Activated CD4-positive, CD25-positive, alpha-beta regulatory T cell treated with anti-CD3 and anti-CD28 coated beads, Interleukin-2, amount 50 U/mL, for 24 hours (primary cell): ENCODE results near the gene PTPRG.

Experiments
- ATAC-seq, 2 donors: fragments of 150-1000 bp; cut with Tn5 transposase; one replicate each; pipeline ENCODE4 v1.10.0; 2021; ENCODE audit warnings: mild to moderate bottlenecking in 1 of 2, moderate library complexity in 1 of 2

PTPRG gene

DNA sequence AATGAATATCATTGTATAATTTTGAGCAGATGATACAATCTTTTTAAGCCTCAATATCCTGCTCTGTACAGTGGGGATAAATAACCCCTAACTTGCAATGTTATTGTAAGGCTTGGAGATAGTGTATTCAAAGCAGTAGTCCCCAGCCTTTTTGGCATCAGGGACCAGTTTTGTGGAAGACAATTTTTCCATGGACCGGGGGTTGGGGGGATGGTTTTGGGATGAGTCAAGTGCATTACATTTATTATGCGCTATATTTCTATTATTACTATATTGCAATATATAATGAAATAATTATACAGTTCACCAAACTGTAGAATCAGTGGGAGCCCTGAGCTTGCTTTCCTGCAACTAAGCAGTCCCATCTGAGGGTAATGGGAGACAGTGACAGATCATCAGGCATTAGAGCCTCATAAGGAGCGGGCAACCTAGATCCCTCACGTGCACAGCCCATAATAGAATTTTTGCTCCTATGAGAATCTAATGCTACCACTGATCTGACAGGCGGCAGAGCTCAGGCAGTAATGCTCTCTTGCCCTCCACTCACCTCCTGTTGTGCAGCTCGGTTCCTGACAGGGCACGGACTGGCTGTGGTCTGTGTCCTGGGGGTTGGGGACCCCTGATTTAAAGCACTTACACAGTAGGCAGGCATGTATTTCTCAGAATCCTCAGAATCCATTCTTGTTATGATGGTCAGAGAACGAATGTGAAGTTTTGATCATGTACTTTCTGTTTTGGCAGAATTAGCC lies 102.2 kb downstream of the PTPRG start:
- ATAC-seq, result no peak

DNA sequence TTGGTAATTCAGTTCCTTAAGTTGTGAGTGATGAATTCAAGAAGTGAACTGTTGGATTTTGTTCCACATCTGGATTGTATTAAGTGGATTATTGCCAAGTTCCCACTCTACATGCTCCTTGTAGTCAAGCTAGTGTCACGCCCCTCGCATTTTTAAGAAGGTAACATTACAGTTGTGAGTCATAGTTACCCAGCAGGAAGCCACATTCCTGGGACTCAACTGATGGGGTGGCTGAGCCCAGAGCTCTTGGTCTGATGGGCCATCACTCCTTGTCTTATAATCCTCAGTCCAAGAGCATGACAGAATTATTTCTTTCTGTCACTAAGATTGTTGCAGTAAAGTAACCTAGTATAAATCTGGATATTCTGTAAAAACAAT lies 102.7 kb downstream of the PTPRG start:
- ATAC-seq, result no peak

DNA sequence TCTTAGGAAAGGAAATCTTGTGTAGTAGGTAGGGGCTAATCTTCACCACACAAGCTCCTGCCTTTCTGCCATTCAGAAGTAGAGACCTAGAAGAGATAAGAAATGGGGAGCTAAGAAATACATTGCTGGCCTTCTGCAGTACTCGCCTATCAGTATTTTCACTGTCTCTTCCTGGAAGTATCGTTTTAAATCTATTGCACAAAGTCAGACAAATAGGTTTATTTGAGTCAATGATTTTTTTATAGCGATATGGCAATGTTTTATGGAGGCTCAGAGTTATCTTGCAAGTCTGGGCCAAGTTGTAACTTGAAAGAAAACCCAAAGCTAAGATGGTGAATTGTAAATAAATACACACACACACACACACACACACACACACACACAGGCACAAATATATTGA lies 103.8 kb downstream of the PTPRG start:
- ATAC-seq, result no peak

DNA sequence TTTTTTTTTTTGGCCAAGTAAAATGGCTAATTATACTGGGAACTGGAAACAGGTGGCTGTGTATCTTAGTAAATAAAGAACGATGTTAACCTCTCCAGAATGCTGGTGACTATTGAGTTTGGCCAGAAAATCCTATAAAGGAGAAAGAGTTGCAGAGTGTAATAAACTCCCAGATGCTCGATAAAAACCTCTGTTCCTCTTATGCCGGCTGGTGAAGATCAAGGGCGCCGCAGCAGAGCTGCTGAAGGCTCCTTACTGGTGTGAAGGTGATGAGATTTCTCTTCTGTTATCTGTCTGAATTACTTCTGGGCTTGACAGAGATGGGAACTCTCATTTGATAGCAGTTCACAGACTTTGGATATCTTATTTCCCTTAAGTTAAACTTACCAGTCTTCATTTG lies 104.6 kb downstream of the PTPRG start:
- no peak for ATAC-seq

DNA sequence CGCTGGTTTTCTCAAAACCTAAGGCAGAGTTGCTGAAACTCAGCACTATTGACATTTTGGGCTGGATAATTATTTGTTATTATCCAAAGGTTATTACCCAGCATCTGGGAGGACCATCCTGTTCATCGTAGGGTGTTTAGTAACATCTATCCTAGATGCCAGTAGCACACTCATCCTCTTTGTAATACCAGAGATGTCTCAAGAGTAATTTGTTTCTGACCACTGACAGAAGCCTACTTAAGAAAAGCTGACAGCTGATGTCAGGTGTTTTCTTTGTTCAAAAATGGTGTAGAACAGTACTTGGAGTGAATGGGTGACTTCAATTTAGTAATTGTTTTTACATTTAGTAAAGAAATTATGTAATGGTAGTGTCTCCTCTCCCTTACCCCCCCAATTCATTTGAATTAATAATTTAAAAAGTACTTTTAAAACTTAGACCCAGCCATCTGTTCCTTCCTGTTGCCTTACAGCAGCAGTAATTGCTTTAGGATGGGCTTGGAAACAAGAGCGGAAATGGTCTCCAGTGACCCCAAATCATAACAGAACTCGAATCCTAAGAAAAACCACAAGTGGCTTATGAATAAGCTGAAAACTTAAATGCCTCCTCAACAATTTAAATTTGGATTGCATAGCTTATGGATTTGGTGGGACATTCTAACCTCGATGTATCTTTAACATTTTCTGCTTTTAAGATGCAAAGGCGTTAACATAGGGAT lies 105.4 kb downstream of the PTPRG start:
- ATAC-seq, result no peak

DNA sequence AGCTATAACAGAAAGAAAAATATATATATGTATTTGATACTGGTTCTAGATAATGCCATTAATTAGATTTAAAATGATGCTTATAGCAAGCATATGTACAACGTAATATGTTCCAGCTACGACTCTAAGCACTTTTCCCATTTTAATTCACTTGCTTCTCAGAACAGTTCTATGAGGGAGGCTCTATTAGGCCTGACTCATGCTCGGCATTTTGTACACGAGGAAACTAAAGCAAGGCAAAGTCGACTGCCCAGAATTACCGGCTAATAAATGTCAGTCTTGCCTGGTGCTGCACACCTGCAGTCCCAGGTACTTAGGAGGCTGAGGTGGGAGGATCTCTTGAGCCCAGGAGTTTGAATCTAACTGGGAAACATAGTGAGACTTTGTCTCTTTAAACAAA lies 106.0 kb downstream of the PTPRG start:
- no peak for ATAC-seq

DNA sequence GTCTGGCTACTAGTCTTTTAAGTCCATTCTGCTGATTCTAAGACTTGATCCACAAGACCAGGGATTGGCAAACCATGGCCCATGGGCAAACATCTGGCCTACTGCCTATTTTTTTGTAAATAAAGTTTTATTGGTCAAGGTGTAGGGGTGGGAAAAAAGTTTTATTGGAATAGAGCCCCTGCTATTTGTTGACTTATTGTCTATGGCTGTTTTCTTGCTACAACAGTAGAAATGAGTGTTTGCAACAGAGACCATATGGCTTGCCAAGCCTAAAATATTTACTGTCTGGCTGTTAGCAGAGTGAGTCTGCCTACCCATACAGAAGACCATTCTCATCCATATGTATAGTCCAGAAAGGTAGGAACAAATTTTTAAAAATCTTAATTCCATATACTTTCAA lies 106.4 kb downstream of the PTPRG start:
- no peak for ATAC-seq

DNA sequence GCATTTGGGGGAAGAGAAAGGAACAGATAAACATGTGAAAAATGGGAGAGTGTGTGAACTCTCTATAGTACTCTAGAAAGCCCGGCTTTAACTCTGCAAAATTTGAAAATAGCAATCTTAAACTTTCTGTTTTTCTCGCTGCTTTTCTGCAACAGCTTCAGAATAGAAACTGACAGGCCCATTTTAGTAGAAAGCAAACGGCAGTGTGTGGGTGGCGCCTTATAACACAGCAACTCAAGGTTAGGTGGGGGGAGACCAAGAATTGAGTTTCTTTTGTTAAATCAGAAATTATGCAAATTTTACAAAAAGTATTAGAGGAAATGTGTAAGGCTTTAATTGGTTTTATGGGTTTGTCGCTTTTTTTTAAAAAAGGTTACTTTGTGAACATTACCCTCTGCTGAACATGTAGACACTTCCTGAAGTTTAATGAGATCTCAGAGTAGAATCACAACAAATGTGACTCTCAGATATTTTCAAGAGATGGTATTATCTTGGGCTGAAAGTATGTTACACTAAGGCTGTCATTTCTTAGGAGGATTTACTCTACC lies 107.0 kb downstream of the PTPRG start:
- no peak for ATAC-seq

DNA sequence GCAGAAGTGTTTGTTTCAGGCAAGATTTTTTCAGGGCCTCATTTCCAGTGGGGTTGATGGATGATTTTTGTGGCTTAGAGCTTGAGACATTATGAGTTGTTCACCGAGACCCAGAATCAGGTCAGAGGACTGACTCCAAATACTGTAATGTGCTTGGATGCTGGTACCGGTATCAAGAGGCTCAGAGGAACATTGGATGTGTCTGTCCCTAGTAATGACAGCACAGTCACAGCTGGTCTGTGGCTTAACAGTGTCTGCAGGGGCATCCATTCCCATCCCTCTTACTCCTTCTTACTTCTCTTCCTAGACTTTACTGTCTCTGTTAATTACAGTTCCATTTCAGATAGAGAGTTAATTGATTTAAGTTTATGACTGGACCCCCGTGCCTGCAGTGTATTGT lies 107.8 kb downstream of the PTPRG start:
- no peak for ATAC-seq

DNA sequence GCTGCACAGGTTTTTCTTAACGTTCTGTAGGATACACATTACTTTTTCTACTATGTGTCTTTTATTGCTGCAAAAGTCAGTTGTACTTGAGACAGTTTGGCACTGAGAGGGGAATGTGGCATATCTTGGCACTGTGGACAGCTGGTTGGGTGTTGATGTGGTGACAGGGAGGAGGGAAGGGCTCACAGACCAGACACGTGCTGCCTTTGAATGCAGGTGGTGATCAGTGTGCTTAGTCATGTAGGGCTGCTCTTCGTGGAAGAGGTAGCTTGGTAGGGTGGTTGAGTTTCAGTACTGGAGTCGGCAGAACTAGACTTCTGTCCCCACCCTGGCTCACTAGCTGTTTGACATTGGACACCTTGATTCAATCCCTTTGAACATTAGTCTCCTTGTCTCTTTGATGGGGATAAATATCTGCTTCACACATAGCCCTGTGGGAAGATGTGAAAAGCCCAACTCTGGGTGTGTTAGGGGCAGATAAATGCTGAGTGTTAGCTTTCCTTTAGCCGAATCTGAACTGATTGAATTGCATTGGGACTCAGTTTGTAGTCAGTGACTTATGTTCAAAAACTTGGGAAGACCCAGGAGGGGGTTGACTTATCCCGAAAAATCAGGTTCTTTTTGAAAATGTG lies 108.4 kb downstream of the PTPRG start:
- ATAC-seq, result no peak

DNA sequence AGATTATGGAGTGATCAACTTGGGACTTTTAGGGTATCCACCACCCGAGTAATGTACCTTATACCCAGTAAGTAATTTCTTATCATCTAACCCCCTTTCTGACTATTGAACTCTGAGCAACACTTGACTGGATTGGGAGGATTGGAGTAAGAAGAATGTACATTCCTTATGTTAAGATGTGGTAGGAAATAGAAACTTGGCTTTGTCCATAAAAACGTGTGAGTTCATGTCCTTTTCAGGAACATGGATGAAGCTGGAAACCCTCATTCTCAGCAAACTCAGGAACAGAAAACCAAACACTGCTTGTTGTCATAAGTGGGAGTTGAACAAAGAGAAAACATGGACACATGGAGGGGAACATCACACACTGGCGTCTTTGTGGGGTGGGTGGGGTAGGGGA lies 112.3 kb downstream of the PTPRG start:
- ATAC-seq, result no peak

DNA sequence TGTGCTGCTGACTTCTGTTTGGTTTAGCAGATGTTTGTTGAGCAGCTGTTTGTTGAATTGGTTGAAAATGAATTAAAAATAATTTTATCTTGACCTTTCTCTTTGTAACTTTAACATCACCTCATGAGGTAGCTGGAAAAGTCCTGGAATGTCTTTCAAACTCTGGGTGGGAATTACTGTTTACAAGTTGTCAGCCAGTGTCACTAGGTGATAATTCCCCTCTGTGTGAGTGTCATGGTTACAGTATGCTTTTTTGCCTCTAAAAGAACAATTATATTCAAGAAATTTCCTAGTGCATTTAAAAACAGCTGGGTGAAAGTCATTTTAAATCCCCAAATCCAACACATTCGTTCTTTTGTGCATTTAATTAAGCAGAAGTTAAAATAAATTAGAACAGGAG lies 113.2 kb downstream of the PTPRG start:
- ATAC-seq, result no peak

DNA sequence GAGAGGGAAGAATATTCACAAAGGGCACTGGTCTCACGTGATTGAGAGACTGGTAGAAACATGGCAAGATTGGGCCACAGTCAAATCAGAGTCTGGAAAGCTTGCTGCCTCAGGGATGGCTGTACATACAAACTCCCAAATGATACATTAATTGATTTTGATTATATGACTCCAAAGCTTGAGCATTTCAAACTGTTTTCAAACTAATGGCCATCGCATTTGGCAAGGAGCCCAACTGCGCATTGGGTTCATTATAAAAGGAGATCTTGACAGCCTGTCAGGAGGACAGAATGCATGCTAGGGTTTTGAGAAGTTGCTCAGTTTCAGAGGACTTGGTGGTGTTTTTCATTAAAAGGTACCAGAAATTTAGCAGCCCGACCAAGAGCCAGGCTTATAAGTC lies 117.7 kb downstream of the PTPRG start:
- ATAC-seq, result no peak

DNA sequence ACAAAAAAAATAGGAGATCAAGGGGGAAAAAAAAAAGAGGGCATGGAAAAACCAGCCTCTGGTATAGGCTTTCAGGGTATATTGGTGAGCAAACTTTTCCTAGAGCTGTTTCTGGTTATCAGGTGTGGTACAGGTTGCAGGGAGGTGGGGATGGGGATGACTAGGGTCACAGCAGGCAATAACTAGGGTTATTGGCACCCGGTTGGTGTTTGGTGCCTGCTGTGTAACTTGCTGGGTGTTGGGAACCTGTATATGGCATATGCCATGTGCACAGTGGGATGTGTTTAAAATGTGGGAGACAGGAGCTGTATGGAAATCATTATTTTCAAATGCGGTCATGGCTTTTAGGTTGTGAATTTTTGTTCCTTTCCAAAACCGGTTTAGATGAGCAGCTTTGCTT lies 119.2 kb downstream of the PTPRG start:
- ATAC-seq, result no peak

DNA sequence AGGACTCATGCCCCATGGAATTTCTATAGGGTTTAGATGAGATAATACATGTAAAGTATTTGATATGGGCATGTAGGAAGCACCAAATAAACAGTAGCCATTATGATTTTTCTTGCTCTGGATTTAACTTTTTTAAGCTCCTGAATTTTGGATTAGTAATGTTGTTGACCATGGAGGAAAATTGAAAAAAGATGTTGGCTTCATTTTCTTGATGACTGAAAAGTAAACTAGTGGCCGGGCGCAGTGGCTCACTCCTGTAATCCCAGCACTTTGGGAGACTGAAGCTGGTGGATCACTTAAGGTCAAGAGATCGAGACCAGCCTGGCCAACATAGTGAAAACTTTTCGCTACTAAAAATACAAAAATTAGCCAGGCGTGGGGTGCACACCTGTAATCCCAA lies 120.3 kb downstream of the PTPRG start:
- ATAC-seq, result no peak

DNA sequence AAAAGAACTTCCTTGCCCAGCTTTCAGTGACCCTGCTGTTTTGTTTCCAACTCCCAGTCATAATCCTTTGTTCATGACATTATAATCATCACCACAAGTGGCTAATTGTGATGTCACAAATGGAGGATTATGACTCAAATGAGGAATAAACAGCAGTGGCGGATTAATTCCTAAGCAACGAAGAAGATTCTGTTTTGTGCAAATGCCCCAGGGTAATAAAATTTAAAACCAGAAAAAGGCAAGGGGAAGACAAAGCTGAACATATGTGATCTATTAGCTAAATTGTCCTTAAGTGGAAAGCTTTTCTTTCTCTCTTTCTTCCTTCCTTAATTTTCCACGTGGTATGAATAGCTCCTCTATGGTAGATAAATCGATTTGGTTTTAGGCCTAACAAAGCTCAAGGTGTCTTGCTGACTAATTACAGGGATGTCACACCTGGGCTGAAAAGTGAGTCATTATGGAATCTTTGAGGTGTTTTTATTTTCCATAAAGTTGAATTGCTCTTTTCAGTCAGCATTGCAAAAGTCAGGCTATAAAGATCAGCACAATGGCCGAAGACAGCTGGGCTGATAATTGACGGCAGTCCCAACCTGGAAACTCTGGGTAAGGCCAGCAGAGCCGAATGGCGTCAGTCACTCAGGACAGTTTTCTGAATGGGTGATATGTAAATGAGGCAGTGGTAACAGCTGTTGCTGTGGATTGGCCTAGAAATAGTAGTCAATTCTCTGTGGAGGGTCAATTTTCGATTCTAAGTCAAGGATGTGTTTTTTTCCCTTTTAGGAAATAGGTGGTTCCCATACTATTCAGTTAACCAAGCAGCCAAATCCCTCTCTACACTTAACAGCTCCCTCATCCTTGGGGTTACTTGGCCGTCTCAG lies 121.5 kb downstream of the PTPRG start:
- no peak for ATAC-seq

DNA sequence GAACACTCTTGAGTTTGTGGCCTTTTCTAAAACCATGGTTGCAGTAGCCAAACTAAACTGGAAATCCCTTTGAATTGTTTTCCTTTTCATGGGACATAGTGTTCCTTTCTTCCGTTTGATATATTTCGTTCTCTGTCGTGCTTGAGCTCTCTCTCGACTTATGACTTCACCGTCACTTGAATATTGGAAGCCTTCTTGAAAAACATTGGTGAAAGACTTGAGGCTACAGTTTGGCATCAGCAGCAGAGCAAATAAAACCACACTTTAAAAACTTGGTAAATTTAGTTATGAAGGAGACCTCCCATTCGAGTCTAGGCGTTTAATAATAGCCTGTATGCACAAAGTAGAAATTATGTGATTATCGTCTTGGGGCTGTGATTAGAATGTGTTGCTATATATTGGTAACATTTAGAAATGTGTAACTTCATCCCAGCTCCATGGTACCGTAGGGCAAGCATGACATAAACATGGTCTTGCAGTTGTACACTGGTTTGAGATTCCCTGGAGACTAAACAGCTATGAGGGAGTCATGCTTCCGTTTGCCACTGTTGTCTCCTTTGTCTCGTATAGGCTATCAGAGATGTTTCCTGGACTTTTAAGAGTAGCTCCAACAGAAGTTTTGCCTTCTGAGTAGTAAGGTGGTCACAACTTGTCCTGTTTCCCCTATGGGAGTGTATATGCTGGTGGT lies 122.3 kb downstream of the PTPRG start:
- no peak for ATAC-seq

DNA sequence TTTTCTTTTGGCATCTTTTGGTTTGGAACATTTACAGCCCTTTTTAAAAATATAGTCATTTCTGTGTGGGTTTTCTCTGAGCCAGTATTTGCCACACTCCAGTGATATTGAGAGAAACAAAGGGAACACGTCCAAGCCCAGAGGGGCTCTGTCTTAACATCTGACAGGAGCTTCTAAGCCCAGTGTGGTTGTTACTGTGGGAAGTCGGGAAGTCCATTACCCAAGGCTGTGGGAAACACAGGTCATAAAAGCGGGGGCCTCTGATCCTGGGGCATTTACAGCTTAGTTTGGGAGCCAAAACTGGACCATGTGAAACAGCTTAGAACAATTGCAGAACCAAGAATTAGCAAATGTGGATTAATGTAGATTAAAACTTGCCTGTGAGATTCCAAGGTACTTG lies 123.0 kb downstream of the PTPRG start:
- no peak for ATAC-seq

DNA sequence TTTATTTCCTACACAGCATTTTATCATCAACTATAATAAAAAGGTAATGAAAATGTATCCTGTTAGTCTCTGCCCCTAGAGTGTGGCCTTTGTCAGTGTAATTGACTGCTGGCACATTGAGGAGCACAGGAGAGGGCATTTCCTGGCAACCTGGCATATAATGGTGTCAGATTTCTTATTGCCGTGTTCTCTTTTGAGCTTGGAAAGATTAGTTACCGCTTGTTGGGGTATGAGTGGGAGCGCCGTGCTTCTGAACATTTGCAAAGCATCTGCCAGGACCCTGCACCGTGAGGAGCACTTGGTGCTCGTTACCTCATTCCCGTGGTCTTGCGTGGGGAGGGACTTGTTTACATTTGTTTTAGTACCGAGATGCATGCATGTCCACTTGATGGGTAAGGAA lies 124.4 kb downstream of the PTPRG start:
- ATAC-seq, result no peak

DNA sequence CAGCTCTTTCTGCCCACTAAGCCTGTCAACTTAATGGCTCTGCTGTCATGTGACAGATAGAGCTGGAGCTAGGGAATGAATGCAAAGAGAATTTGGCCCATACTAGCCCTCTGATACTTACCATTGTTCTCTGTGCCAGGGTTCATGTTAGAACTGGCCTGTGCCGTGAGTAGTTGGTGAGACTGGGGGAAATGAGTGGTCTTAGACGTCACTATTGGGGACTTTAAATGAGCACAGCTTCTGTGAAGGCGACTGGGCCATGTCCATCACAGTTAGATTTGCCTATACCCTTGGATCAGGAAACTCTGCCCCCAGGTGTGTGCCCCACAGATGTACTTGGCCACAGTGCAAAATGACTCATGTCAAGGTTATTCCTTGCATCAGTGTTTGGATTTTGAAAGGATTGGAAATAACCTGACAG lies 124.9 kb downstream of the PTPRG start:
- no peak for ATAC-seq

DNA sequence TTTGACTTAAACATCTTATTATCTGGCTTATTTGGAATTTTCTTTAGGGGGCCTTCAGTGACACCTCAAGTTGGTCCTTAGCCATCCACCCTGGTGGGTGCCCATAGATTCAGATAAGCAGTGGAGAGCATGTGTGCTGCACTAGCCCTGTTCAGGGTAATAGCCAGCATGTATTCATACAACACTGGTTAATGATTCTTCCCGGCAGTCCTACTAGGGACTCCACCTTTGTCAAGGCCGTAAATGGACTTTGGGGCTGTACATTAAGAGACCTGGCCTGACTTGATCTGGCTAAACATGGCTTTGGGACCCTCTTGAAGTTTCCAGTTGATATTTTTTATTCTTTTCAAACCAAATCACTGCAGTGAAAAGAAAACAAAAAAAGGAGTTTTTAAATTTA lies 125.8 kb downstream of the PTPRG start:
- no peak for ATAC-seq

DNA sequence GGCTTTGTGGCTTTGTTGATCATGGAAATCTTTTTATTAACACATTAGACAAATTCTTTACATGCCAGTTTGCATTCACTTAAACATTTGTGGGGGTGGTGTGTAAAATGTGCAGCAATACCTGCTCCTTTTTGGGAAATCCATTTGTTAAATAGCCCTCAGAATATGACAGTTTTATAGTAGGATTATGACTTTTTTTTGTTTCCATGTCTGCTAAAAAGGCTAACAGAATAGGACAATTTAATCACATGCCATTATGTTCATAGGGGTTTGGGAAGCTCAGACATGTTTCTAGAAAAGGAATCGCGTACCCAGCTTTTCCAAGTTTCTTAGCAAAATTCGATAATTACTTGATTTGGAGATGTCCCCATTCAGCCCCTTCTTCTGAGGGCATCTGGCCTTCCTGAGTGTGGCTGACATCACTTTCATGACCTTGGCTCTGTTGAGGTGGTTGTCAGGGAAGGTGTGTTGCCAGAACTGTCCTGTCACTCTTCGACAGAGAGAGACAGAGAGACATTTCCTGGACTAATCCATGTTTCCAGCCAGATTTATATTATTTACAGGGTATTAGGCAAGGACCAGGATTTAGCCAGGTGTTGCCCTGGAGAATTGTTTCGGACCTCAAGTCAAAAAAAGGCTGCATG lies 126.4 kb downstream of the PTPRG start:
- ATAC-seq, result no peak
